ENCODE data around the gene RAD51. TPM values are rescaled to one million over a fixed set of nuclear protein-coding genes. Genes with fewer than 3 reads are reported as not detected.

The RAD51 gene
- polyA plus RNA-seq, 6 donors from 2014 or later, result 0.28 to 1.8 (median 0.85) TPM; not detected in 1

Other genes starting within 250 kb of the RAD51 start
- 1 to 10 TPM; 1.4 to 3.2 (median 2.2) TPM for gene CHST14, start 224.2 kb upstream of the RAD51 start, polyA plus RNA-seq (ENCODE audit: low read depth in 6 of 6)
- gene CCDC32, start 130.1 kb upstream of the RAD51 start, polyA plus RNA-seq (ENCODE audit: low read depth in 6 of 6), result 100 to 1,000 TPM; 199 to 261 (median 219) TPM
- gene RPUSD2, start 125.9 kb upstream of the RAD51 start, polyA plus RNA-seq (ENCODE audit: low read depth in 6 of 6), result 10 to 100 TPM; 18.0 to 29.3 (median 25.6) TPM
- 1 to 10 TPM in 5 of 6 donors, under 1 TPM in 1; 0.96 to 2.1 (median 1.5) TPM for gene KNL1, start 100.9 kb upstream of the RAD51 start, polyA plus RNA-seq (ENCODE audit: low read depth in 6 of 6)
- 10 to 100 TPM; 10.7 to 17.2 (median 12.1) TPM for gene RMDN3, start 60.1 kb downstream of the RAD51 start, polyA plus RNA-seq (ENCODE audit: low read depth in 6 of 6)
- 10 to 100 TPM; 22.8 to 40.4 (median 27.6) TPM for gene GCHFR, start 68.9 kb downstream of the RAD51 start, polyA plus RNA-seq (ENCODE audit: low read depth in 6 of 6)
- 1 to 10 TPM in 1 of 6 donors, under 1 TPM in 3, not detected in 2; 0.20 to 1.1 (median 0.49) TPM for gene C15orf62, start 74.8 kb downstream of the RAD51 start, polyA plus RNA-seq (ENCODE audit: low read depth in 6 of 6)
- gene ZFYVE19, start 111.9 kb downstream of the RAD51 start, polyA plus RNA-seq (ENCODE audit: low read depth in 6 of 6), result 10 to 100 TPM in 5 of 6 donors, 1 to 10 TPM in 1; 9.5 to 27.7 (median 12.9) TPM
- gene DNAJC17, start 112.3 kb downstream of the RAD51 start, polyA plus RNA-seq (ENCODE audit: low read depth in 6 of 6), result 10 to 100 TPM; 13.7 to 45.8 (median 28.7) TPM
- not detected for gene PPP1R14D, start 133.5 kb downstream of the RAD51 start, polyA plus RNA-seq (ENCODE audit: low read depth in 6 of 6)
- gene SPINT1, start 148.9 kb downstream of the RAD51 start, polyA plus RNA-seq (ENCODE audit: low read depth in 6 of 6), result 1 to 10 TPM; 3.8 to 7.0 (median 5.4) TPM
- not detected for gene RHOV, start 179.1 kb downstream of the RAD51 start, polyA plus RNA-seq (ENCODE audit: low read depth in 6 of 6)
- 10 to 100 TPM; 21.2 to 33.6 (median 23.5) TPM for gene VPS18, start 199.3 kb downstream of the RAD51 start, polyA plus RNA-seq (ENCODE audit: low read depth in 6 of 6)
- gene DLL4, start 234.2 kb downstream of the RAD51 start, polyA plus RNA-seq (ENCODE audit: low read depth in 6 of 6), result not detected

All from naive B cell (primary cell).